ENCODE results near the gene GOLGA2.

GRCh38 chr9:128211981-128212281, 63.9 kb downstream of the GOLGA2 start:
- TF ChIP-seq, protein P1, sequence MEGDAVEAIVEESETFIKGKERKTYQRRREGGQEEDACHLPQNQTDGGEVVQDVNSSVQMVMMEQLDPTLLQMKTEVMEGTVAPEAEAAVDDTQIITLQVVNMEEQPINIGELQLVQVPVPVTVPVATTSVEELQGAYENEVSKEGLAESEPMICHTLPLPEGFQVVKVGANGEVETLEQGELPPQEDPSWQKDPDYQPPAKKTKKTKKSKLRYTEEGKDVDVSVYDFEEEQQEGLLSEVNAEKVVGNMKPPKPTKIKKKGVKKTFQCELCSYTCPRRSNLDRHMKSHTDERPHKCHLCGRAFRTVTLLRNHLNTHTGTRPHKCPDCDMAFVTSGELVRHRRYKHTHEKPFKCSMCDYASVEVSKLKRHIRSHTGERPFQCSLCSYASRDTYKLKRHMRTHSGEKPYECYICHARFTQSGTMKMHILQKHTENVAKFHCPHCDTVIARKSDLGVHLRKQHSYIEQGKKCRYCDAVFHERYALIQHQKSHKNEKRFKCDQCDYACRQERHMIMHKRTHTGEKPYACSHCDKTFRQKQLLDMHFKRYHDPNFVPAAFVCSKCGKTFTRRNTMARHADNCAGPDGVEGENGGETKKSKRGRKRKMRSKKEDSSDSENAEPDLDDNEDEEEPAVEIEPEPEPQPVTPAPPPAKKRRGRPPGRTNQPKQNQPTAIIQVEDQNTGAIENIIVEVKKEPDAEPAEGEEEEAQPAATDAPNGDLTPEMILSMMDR (IDR thresholded peaks at IDR 0.05 in 4 of 5, conservative IDR thresholded peaks at IDR 0.05 in 1 of 5), result no peak
- TF ChIP-seq POLR2A (IDR thresholded peaks at IDR 0.05), result no peak
